ENCODE results near the gene TPK1. TPM values are rescaled to one million over a fixed set of nuclear protein-coding genes. Genes with fewer than 3 reads are reported as not detected.

Gene TPK1
- total RNA-seq, 1 donor from 2014 or later = 4.0 TPM

DNA sequence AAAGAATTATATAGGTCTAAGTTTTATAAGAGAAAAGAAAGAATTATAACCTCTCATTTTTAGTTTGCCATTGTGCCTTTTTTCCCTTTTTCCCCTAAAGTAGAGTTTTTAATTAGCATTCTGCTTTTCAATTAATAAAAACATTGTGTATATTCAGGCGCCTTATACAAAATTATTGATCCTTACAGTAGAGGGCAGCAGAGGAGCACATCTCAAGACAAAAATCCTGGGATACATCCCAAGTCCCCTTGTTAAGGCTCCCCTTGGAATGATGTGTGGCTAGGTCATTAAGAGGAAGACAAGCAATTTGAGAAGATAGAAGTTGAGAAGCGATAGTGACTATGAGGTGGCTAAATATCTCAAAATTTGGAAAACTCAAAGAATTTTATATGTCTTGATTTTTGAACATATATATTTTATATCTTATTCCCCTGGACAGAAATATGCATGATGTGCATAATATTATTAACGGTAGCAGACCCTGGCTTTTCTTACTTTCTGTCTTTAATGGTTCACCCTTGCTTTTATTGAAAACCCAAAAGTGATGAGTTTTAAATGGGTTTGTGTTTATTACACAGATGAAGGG lies 19.1 kb upstream of the TPK1 start:
- DNase-seq (ENCODE audit: low read depth, low spot score) = no peak
- H3K9me3 Mint-ChIP-seq = no peaks in the 10 kb centered on the region
- no peak overlapping the region for H3K27ac Mint-ChIP-seq (ENCODE audit: unreplicated experiment)
- H3K4me3 Mint-ChIP-seq = no peak overlapping the region
- H3K27me3 Mint-ChIP-seq (ENCODE audit: low read depth) = no peaks in the 10 kb centered on the region
- no peaks in the 10 kb centered on the region for H3K36me3 Mint-ChIP-seq (ENCODE audit: low read depth)
- TF ChIP-seq CTCF (conservative IDR thresholded peaks at IDR 0.05) = peak; percentile 72
- H3K4me1 Mint-ChIP-seq = no peaks in the 10 kb centered on the region

DNA sequence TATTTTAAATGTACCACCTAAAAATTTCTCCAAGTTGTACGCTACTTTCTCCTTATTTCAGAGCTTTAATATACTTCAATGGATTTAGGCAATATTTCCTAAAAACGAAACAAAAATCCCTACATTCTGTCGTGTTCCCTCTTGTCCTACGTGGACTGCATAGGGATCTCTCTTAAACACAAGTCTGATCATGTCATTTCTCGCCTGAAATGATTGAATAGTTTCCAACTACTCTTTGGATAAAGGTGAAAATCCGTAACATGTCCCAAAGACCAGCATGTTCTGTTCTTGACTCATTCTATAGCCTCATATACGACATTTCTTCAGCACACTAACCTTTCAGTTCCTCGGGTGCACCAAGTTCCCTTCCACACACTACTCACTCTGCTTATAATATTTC lies 17.7 kb upstream of the TPK1 start:
- Mint-ChIP-seq H3K9me3 (no peaks in the 10 kb centered on the region), H3K27ac (ENCODE audit: unreplicated experiment) (no peak overlapping the region), H3K36me3 (ENCODE audit: low read depth) (peaks cover 2% of the 10 kb centered on the region), H3K27me3 (ENCODE audit: low read depth) (no peaks in the 10 kb centered on the region), H3K4me1 (no peaks in the 10 kb centered on the region), H3K4me3 (no peak overlapping the region)
- DNase-seq (ENCODE audit: low read depth, low spot score) = no peak
- TF ChIP-seq CTCF (conservative IDR thresholded peaks at IDR 0.05) = no peak

- peaks cover 7% of the 10 kb centered on the region for H3K9me3 Mint-ChIP-seq
- H3K4me3 Mint-ChIP-seq = no peak overlapping the region
- no peak overlapping the region for H3K27ac Mint-ChIP-seq (ENCODE audit: unreplicated experiment)
- H3K36me3 Mint-ChIP-seq (ENCODE audit: low read depth) = peaks cover 2% of the 10 kb centered on the region
- no peak for TF ChIP-seq CTCF (conservative IDR thresholded peaks at IDR 0.05)
- no peak for DNase-seq (ENCODE audit: low read depth, low spot score)
- peaks cover 3% of the 10 kb centered on the region for H3K27me3 Mint-ChIP-seq (ENCODE audit: low read depth)
- H3K4me1 Mint-ChIP-seq = no peaks in the 10 kb centered on the region
Observed at GRCh38 chr7:144848078-144848477, 12.2 kb upstream of the TPK1 start.

DNA sequence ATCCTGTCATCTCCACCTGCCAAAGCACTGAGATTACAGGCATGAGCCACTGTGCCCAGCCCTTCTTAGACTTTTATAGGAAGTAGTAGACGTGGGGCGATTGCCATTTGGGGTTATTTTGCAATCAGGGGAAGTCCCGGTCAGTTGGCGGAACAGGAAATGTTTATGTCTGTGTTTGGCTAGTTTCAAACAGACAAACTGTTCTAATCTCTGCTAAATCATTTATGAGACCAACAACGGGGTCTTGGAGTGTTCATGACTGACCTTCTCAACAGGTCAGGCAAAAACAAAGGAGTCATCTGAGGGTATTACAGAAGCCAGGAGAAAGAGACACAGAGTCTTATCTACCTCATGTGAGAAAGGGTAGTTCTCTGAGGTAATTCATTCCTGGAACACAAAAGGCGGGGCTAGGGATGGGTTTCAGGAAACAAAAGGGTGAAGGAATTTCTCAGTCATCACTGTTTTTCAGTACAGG lies 6.6 kb upstream of the TPK1 start:
- Mint-ChIP-seq H3K9me3 (peaks cover 5% of the 10 kb centered on the region), H3K27me3 (ENCODE audit: low read depth) (peaks cover 3% of the 10 kb centered on the region), H3K4me1 (no peaks in the 10 kb centered on the region), H3K27ac (ENCODE audit: unreplicated experiment) (no peak overlapping the region), H3K36me3 (ENCODE audit: low read depth) (no peaks in the 10 kb centered on the region), H3K4me3 (no peak overlapping the region)
- TF ChIP-seq CTCF (conservative IDR thresholded peaks at IDR 0.05) = no peak
- DNase-seq (ENCODE audit: low read depth, low spot score) = no peak

GRCh38 chr7:144836545-144836842 lies 641 bp upstream of the TPK1 start:
- no peaks in the 10 kb centered on the region for H3K36me3 Mint-ChIP-seq (ENCODE audit: low read depth)
- no peaks in the 10 kb centered on the region for H3K27me3 Mint-ChIP-seq (ENCODE audit: low read depth)
- H3K4me3 Mint-ChIP-seq = peak overlapping the region; percentile 82
- no peak for DNase-seq (ENCODE audit: low read depth, low spot score)
- peaks cover 7% of the 10 kb centered on the region for H3K4me1 Mint-ChIP-seq
- H3K9me3 Mint-ChIP-seq = peaks cover 5% of the 10 kb centered on the region
- TF ChIP-seq CTCF (conservative IDR thresholded peaks at IDR 0.05) = no peak
- H3K27ac Mint-ChIP-seq (ENCODE audit: unreplicated experiment) = no peak overlapping the region
